ENCODE data around the gene PKLR.

DNA sequence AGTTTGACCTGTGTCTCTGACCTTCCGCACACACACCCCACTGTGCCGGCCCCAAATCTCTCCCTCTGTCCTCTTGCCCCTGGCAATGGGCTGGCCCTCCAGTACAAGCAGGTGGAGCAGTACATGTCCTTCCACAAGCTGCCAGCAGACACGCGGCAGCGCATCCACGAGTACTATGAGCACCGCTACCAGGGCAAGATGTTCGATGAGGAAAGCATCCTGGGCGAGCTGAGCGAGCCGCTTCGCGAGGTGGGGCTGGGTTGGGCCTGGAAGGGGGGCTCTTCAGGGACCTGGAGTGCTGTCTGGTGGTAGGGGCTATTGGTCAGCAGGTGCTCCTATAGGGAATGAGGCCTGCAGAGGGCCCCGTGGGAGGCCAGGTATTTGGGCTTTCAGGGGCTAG, 16.2 kb downstream of the PKLR start:
- TF ChIP-seq, protein P1, sequence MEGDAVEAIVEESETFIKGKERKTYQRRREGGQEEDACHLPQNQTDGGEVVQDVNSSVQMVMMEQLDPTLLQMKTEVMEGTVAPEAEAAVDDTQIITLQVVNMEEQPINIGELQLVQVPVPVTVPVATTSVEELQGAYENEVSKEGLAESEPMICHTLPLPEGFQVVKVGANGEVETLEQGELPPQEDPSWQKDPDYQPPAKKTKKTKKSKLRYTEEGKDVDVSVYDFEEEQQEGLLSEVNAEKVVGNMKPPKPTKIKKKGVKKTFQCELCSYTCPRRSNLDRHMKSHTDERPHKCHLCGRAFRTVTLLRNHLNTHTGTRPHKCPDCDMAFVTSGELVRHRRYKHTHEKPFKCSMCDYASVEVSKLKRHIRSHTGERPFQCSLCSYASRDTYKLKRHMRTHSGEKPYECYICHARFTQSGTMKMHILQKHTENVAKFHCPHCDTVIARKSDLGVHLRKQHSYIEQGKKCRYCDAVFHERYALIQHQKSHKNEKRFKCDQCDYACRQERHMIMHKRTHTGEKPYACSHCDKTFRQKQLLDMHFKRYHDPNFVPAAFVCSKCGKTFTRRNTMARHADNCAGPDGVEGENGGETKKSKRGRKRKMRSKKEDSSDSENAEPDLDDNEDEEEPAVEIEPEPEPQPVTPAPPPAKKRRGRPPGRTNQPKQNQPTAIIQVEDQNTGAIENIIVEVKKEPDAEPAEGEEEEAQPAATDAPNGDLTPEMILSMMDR (IDR thresholded peaks at IDR 0.05), result no peak
- TF ChIP-seq EZH2 (IDR thresholded peaks at IDR 0.05; ENCODE audit: borderline replicate concordance, insufficient read depth, low read depth, low read length, poor library complexity, severe bottlenecking), result no peak

All from B cell (primary cell).